Measurements from ENCODE around the gene SYNDIG1.

The SYNDIG1 gene

GRCh38 chr20:24588047-24588635 lies 118.7 kb downstream of the SYNDIG1 start:
- DNase-seq: no peak

DNA sequence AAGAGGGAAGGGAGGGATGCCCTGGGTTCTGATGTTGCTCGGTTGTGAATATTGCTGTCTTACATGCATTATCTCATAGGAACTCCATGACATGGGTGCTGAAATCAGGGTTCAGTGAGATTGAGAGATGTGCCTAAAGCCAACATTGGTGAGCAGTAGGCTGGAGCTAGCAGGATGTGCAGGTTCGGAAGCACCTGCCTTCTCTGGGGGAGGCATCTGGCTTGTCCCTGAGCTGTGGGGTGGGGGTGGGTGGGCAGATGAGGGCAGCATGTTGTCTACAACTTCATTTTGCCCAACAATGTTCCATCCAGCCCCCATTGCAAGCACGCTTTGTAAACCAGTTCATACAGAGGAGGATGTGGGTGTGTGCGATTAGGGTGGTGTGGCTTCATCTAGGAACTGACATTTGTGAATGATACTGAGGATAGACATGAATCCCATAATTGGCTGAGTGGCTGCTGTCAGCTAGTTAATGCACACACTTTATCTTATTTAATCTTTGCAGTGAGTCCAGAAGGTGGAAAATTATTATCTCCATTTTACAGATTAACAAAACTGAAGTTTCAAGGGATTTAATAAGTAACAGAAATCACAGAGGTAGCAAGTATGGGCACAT lies 119.4 kb downstream of the SYNDIG1 start:
- DNase-seq: no peak

DNA sequence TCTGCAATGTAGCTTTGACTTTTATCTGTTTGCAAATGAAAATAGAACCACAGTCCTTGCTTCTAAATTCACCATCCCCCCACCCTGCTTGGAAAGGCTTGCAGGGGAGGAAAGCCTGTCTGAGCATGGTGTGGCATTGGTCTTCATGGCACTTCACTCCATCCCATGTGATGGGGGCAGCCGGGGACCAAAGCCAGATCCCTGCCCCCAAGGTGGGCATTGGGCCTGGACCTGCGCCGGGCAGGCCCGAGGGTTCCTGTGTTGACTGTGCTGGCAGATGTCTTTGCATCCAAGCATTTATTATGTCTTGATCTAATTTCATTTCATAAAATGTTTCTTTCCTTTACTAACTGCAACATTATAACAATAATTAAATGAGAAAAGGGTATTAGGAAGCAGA lies 120.0 kb downstream of the SYNDIG1 start:
- DNase-seq: no peak

DNA sequence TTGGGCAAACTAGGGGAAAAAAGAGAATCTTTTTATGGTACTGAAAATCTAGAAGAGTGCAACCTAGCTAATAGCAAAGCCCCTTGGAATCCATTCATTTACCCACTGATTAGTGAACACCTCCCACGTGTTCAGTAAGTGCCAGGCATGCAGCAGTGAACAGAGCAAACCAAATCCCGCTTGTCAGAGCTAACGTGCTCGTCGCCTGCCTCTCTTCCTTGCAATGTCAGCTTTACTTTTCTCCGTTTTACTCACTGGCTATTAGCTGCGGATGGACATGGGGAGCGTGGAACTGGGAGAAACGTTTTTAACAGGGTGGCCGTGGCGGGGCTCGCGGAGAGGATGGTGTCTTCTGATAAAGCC lies 120.4 kb downstream of the SYNDIG1 start:
- DNase-seq: no peak

DNA sequence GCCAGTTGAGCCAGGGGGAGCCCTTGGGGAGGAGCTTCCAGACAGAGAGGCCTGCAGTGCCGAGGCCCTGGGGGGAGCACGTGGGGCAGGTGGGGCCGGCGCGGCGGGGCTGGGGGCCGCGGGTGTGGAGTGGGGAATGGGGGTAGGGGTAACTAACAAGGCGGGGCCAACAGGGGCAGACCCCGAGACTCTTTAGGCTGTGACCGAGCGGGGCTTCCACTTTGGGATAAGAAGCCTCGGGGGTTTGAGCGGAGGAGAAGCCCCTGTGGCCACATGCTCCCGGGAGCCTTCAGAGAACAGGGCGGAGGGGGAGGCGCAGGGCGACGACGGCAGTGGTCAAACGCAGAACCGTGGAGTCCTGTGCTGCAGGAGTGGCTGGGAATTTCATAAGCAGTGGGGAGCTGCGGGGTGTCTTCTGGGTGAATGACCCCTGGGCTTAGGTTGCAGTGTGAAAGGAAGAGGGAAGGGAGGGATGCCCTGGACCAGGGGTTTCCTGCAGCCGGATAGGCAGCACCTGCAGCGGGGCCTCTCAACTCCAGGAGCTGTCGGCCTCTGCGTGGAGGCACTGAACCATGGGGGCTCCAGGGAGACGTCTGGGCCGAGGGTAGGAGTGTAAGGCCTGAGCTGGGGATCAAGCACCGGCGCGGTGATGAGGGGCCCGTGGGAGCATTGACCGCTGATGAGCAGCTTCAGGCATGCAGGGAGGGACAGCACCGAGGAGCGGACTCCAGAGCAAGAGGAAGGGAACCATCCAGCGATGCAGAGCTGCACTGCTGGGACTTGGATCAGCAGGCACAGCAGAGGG lies 121.0 kb downstream of the SYNDIG1 start:
- no peak for DNase-seq

GRCh38 chr20:24597051-24597450 lies 127.6 kb downstream of the SYNDIG1 start:
- DNase-seq: no peak

DNA sequence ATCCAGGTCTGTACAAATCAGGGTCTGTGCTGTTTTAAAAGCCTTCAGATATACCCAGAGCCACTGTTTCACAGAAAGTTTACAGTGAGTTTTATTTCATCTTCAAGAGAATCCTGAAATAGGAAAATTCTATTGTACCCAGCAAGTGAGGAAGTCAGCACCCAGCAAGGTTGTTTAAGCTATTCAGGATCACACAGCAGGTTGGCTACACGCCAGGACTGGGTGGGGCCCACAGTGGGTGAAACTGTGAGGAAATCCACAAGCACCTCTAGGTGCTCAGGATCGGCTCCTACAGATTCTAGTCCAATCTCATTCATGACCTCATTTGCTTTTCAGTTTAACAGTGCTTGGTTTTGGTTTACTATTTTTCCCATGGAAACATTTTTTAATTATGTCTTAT lies 128.9 kb downstream of the SYNDIG1 start:
- no peak for DNase-seq

GRCh38 chr20:24598996-24599395 lies 129.6 kb downstream of the SYNDIG1 start:
- DNase-seq: no peak

DNA sequence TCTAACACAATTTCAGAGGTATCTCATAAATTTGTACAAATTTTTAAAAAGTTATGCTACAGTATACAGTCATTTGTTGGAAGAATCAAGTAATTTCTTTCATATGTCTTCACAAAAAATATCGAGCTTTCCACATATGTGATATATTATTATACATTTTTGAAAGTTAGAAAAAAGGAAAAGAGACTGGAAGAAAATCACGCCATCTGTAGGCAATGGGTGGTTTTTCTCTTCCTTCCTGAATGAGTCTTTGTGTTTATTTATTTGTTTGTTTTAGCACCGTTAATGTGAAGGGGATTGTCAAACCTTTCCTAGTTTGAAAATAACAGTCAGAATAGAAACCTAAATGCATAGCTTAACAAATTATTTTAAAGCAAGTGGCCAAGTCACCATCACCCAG lies 130.6 kb downstream of the SYNDIG1 start:
- no peak for DNase-seq

- no peak for DNase-seq
Measured at GRCh38 chr20:24603454-24603853, 134.0 kb downstream of the SYNDIG1 start.

DNA sequence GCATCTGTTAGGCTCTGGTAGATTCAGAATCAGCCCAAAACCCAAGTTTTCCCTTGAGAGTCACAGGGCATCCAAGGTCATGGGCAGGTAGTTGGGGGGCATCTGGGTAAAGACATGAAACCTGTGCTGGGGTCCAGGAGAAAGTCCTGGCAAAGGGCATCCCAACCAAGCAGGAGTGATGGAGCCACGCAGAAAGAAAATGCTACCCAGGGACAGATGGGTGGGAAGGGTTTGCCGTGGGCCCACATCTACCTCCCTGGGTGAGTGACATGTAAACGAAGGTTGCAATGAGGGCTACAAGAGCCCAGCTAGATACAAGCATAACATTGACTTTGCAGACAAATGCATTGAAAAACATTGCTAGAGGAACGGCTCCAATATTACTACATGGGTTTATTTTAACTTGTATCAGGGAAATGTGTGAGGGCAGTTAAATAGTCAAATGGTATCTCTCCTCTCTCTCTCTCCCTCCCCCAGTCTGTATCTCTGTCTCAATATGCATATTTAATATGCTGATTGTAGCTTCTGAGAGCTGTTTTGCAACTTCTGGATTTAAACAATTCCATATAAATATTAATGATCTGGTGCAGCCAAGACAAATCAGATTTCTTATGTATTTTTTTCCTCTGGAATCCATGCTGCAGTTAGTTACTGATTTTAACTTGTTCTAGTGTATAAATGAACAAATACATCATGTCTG lies 135.7 kb downstream of the SYNDIG1 start:
- DNase-seq: no peak

GRCh38 chr20:24605937-24606455 lies 136.6 kb downstream of the SYNDIG1 start:
- DNase-seq: no peak

GRCh38 chr20:24607402-24607801 lies 138.0 kb downstream of the SYNDIG1 start:
- DNase-seq: no peak

DNA sequence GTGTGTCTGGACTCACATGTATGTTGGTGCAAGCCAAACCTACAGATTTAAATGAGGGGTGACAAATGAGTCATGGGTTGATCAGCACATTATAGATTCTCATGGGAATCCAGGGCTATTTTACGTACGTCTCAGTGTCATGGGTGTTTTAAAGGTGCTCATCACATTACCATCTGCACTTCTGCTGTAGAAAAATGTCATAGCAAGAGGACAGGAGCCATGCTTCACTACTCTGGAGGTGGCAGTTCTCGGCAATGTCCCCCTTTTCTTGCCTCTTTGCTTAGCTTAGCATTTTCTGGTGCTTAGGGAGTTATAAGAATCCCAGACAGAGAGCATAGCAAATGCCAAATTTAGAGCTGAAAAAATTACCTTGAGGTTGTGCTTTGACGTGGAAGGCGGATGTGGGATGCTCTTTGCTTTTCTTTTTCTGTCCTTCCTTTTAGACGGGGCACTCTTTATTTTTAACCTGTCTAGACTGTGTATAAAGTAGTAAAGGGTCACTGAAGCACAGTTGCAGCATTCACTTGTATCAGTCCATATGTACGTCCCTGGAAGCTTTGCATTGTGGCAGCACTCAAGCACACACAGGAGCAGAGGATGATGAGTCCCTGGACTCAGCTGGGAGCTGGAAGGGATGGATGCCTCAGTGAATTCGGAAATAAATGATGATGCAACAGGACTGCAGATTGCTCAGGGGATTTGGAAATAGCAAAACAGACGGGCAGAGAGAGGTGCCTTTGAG lies 139.7 kb downstream of the SYNDIG1 start:
- no peak for DNase-seq

DNA sequence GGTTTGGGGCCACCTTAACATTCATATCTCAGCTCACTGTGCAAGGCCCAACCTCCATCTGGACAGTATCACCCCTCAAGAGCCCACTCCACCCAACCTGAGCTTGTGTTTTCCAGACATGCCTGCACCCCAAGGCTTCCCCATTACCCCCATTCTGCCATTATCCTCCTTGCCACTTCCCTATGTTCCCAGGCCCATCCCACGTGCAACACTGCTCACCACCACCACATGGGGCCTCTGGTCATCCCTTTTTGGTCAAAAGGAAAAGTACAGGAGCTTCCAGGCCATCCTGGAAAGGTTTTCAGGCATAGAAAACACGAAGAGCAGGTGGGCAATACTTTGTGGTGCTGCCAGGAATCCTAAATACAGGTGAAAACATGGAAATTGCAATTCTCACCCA lies 140.3 kb downstream of the SYNDIG1 start:
- no peak for DNase-seq

- DNase-seq: no peak
Measured at GRCh38 chr20:24610341-24611115, 141.1 kb downstream of the SYNDIG1 start.

- DNase-seq: no peak
Measured at GRCh38 chr20:24611360-24612140, 142.1 kb downstream of the SYNDIG1 start.

DNA sequence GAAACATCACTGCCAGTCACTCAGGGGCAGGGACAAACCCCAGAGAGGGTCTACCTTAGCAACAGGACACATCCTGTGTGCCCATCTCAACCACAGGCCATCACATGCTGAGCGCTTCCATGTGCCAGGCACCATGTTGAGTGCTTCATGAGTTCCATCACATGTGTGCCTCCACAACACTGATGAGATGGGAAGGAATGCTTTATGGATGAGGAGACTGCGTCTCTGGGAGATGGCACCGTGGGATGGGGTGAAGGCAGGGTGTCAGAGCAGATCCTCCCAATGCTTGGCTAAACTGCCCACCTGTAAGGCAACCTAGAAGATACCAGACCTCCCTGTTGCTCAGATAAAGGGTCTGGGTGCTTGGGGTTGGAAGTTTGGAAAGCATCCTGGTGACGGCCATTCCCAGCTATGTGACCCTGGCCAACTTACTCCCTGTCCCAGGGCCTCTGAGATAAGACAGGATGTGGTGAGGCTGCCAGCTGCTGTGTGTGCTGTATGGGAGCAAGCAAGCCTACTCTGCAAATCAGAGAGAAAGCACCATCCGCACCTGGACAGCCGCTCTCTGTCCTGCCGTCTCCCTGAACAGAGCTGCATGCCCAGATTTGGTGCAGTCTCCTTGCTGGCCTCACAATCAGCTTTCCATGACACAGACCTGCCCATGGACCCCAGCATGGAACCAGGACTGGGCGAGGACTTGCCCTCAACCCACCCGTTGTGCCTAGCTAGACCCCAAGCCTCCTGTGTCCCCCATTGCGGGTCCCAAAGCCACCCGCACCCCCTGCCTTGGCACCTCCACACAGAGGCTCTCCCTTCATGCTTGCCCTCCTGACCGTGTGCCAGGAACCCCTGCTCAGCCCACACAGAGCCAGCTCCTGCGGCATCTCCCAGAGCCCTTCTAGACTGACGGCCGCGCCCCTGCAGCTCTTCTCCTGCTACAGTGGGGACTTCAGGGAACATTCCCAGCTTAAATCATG lies 143.7 kb downstream of the SYNDIG1 start:
- DNase-seq: no peak

DNA sequence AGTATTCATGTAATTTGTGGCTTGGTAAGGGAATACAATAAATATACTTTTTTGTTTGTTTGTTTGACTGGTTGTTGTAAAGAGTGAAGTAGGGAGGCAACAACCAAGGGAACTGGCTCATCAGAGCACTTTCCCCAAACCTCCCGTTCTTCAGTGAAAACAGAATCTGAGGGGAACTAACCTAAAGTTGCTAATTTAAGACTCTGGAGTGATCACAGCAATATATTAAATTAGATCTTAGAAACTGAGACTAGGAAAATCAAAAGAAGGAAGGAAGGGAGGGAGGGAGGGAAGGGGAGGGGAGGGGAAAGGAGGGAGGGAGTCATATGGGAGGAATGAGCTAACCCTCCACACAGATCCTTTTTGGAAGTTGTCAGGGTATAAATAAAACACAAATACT lies 144.9 kb downstream of the SYNDIG1 start:
- no peak for DNase-seq

- DNase-seq: no peak
Measured at GRCh38 chr20:24615353-24615752, 145.9 kb downstream of the SYNDIG1 start.
